Measurements from ENCODE around the gene THRAP3.

Gene THRAP3

GRCh38 chr1:36236302-36236701, 12.1 kb downstream of the THRAP3 start:
- Histone ChIP-seq H4K20me1 (ENCODE audit: insufficient read depth, low read length) (peaks cover 78% of the 10 kb centered on the region), H3K27ac (ENCODE audit: low read length) (no peak overlapping the region), H3K27me3 (ENCODE audit: insufficient read depth, low read length, poor library complexity) (no peaks in the 10 kb centered on the region), H3K79me2 (ENCODE audit: insufficient read depth, low read length) (peaks cover 99% of the 10 kb centered on the region), H3K4me2 (ENCODE audit: insufficient read depth, low read length) (no peak overlapping the region), H3K4me1 (ENCODE audit: insufficient read depth, low read length) (no peaks in the 10 kb centered on the region), H3K36me3 (ENCODE audit: insufficient read depth, low read length) (peaks cover 74% of the 10 kb centered on the region), H3K9ac (ENCODE audit: low read depth, low read length) (no peak overlapping the region), H2AFZ (ENCODE audit: low read depth, low read length) (no peak overlapping the region), H3K9me3 (ENCODE audit: insufficient read depth, low read length, severe bottlenecking) (no peaks in the 10 kb centered on the region), H3K4me3 (ENCODE audit: low read depth in 1 of 2, low read length in 2 of 2) (no peak overlapping the region)
- TF ChIP-seq, protein P1, sequence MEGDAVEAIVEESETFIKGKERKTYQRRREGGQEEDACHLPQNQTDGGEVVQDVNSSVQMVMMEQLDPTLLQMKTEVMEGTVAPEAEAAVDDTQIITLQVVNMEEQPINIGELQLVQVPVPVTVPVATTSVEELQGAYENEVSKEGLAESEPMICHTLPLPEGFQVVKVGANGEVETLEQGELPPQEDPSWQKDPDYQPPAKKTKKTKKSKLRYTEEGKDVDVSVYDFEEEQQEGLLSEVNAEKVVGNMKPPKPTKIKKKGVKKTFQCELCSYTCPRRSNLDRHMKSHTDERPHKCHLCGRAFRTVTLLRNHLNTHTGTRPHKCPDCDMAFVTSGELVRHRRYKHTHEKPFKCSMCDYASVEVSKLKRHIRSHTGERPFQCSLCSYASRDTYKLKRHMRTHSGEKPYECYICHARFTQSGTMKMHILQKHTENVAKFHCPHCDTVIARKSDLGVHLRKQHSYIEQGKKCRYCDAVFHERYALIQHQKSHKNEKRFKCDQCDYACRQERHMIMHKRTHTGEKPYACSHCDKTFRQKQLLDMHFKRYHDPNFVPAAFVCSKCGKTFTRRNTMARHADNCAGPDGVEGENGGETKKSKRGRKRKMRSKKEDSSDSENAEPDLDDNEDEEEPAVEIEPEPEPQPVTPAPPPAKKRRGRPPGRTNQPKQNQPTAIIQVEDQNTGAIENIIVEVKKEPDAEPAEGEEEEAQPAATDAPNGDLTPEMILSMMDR (IDR thresholded peaks at IDR 0.05; ENCODE audit: borderline replicate concordance, extremely low read depth, low read length, poor library complexity, severe bottlenecking) = no peak
- no peak for TF ChIP-seq EZH2 (IDR thresholded peaks at IDR 0.05; ENCODE audit: borderline replicate concordance, low read depth, low read length, severe bottlenecking)
- DNase-seq (no peak), ATAC-seq (ENCODE audit: insufficient read depth, low read depth) (no peak)

- Histone ChIP-seq H3K36me3 (ENCODE audit: insufficient read depth, low read length) (peaks cover 72% of the 10 kb centered on the region), H3K27ac (ENCODE audit: low read length) (no peak overlapping the region), H3K4me2 (ENCODE audit: insufficient read depth, low read length) (no peak overlapping the region), H3K4me3 (ENCODE audit: low read depth in 1 of 2, low read length in 2 of 2) (no peak overlapping the region), H2AFZ (ENCODE audit: low read depth, low read length) (no peak overlapping the region), H3K9me3 (ENCODE audit: insufficient read depth, low read length, severe bottlenecking) (no peaks in the 10 kb centered on the region), H3K27me3 (ENCODE audit: insufficient read depth, low read length, poor library complexity) (no peaks in the 10 kb centered on the region), H3K79me2 (ENCODE audit: insufficient read depth, low read length) (peaks cover 97% of the 10 kb centered on the region), H3K9ac (ENCODE audit: low read depth, low read length) (no peak overlapping the region), H3K4me1 (ENCODE audit: insufficient read depth, low read length) (no peaks in the 10 kb centered on the region), H4K20me1 (ENCODE audit: insufficient read depth, low read length) (peaks cover 75% of the 10 kb centered on the region)
- ATAC-seq (ENCODE audit: insufficient read depth, low read depth) (no peak), DNase-seq (no peak)
- TF ChIP-seq EZH2 (IDR thresholded peaks at IDR 0.05; ENCODE audit: borderline replicate concordance, low read depth, low read length, severe bottlenecking) = no peak
- TF ChIP-seq, protein P1 (IDR thresholded peaks at IDR 0.05; ENCODE audit: borderline replicate concordance, extremely low read depth, low read length, poor library complexity, severe bottlenecking) = no peak
These were observed 14.2 kb downstream of the THRAP3 start for GRCh38 chr1:36238433-36238832.

- no peak overlapping the region for H3K4me2 ChIP-seq (ENCODE audit: insufficient read depth, low read length)
- peaks cover 63% of the 10 kb centered on the region for H3K36me3 ChIP-seq (ENCODE audit: insufficient read depth, low read length)
- ATAC-seq (ENCODE audit: insufficient read depth, low read depth) = no peak
These were observed 15.8 kb downstream of the THRAP3 start for GRCh38 chr1:36239941-36240637.

More at GRCh38 chr1:36239941-36240637, 15.8 kb downstream of the THRAP3 start:
- Histone ChIP-seq H3K9me3 (ENCODE audit: insufficient read depth, low read length, severe bottlenecking) (no peaks in the 10 kb centered on the region), H3K79me2 (ENCODE audit: insufficient read depth, low read length) (peaks cover 94% of the 10 kb centered on the region), H2AFZ (ENCODE audit: low read depth, low read length) (no peak overlapping the region), H3K27ac (ENCODE audit: low read length) (no peak overlapping the region), H3K4me1 (ENCODE audit: insufficient read depth, low read length) (no peaks in the 10 kb centered on the region), H3K27me3 (ENCODE audit: insufficient read depth, low read length, poor library complexity) (no peaks in the 10 kb centered on the region), H4K20me1 (ENCODE audit: insufficient read depth, low read length) (peaks cover 70% of the 10 kb centered on the region), H3K9ac (ENCODE audit: low read depth, low read length) (no peak overlapping the region), H3K4me3 (ENCODE audit: low read depth in 1 of 2, low read length in 2 of 2) (no peak overlapping the region)
- TF ChIP-seq EZH2 (IDR thresholded peaks at IDR 0.05; ENCODE audit: borderline replicate concordance, low read depth, low read length, severe bottlenecking) = no peak
- TF ChIP-seq, protein P1 (IDR thresholded peaks at IDR 0.05; ENCODE audit: borderline replicate concordance, extremely low read depth, low read length, poor library complexity, severe bottlenecking) = no peak
- DNase-seq = no peak
